SK-N-SH (cell line): Measurements from ENCODE around the gene SIRT5. TPM values are rescaled to one million over a fixed set of nuclear protein-coding genes. Genes with fewer than 3 reads are reported as not detected.

Experiments
- CTCF ChIA-PET: fragments of 300-600, 350-600 bp; formaldehyde crosslinking; extraction: SDS; loops from one replicate; lab custom pipeline; 2021; lab: Yijun Ruan, JAX
- POLR2A ChIA-PET: fragments of 350-600 bp; sonication (Branson Sonifier 250); formaldehyde crosslinking; extraction: SDS; loops from one replicate; lab custom pipeline; 2020; ENCODE audit warnings: antibody characterized with exemption, inconsistent platforms; lab: Yijun Ruan, JAX
- DNase-seq: peaks from one replicate; pipeline ENCODE4 v3.0.0; 2012
- H2AFZ ChIP-seq: fragments of 200-600 bp; sonication (generic); 2 replicates; pipeline ENCODE4 v1.8.1; 2016; ENCODE audit warnings: antibody characterized with exemption, mild to moderate bottlenecking, low read depth
- H3F3A ChIP-seq: fragments of 200-600 bp; sonication (generic); replicated peaks from 2 replicates; pipeline ENCODE3; 2016; ENCODE audit warnings: antibody characterized with exemption, mild to moderate bottlenecking; ENCODE audit not compliant: insufficient read depth
- H3K27ac ChIP-seq, 2 experiments: fragments of 200-500 bp in 1 of 2; fragments of 200-600 bp in 1 of 2; sonication (Bioruptor generic) in 1 of 2; sonication (generic), shearing (Covaris generic) in 1 of 2; 2 replicates each; pipeline versions ENCODE4 v1.5.1 to v1.6.1; 2014 to 2016; ENCODE audit warnings: low read depth in 2 of 2, inconsistent platforms in 1 of 2, low read length in 1 of 2, mild to moderate bottlenecking in 1 of 2, mixed read lengths in 1 of 2
- H3K27me3 ChIP-seq: fragments of 200-600 bp; sonication (generic), shearing (Covaris generic); 2 replicates; pipeline ENCODE4 v1.6.1; 2016; ENCODE audit warnings: mixed run types; ENCODE audit not compliant: insufficient read depth
- H3K36me3 ChIP-seq, 2 experiments: fragments of 200-500 bp in 1 of 2; fragments of 200-600 bp in 1 of 2; sonication (Bioruptor generic) in 1 of 2; sonication (generic) in 1 of 2; replicated peaks in 1 of 2; 2 replicates each; pipeline versions ENCODE3 to v1.5.1; 2014 to 2016; ENCODE audit warnings: low read length in 1 of 2, mild to moderate bottlenecking in 1 of 2; ENCODE audit not compliant: insufficient read depth in 2 of 2, control insufficient read depth in 1 of 2
- H3K4me1 ChIP-seq, 2 experiments: fragments of 200-500 bp in 1 of 2; fragments of 200-600 bp in 1 of 2; sonication (Bioruptor generic) in 1 of 2; sonication (generic), shearing (Covaris generic) in 1 of 2; 2 replicates each; pipeline versions ENCODE4 v1.5.1 to v1.6.1; 2014 to 2016; ENCODE audit warnings: low read depth in 1 of 2, low read length in 1 of 2, mixed run types in 1 of 2; ENCODE audit not compliant: insufficient read depth in 2 of 2, control insufficient read depth in 1 of 2
- H3K4me2 ChIP-seq: fragments of 200-600 bp; sonication (generic), shearing (Covaris generic); 2 replicates; pipeline ENCODE4 v1.6.1; 2017; ENCODE audit warnings: mixed run types
- H3K4me3 ChIP-seq, 2 experiments: fragments of 200-500 bp in 1 of 2; fragments of 200-600 bp in 1 of 2; sonication (Bioruptor generic) in 1 of 2; sonication (generic), shearing (Covaris generic) in 1 of 2; 2 replicates each; pipeline versions ENCODE4 v1.5.1 to v1.8.1; 2014 to 2016; ENCODE audit warnings: low read depth in 2 of 2, inconsistent platforms in 1 of 2, low read length in 1 of 2, mild to moderate bottlenecking in 1 of 2, mixed read lengths in 1 of 2, moderate library complexity in 1 of 2
- H3K79me2 ChIP-seq: fragments of 200-600 bp; sonication (generic); 2 replicates; pipeline ENCODE4 v1.8.1; 2017; ENCODE audit warnings: mild to moderate bottlenecking; ENCODE audit not compliant: insufficient read depth
- H3K9ac ChIP-seq: fragments of 200-600 bp; sonication (generic); 2 replicates; pipeline ENCODE4 v1.6.1; 2017; ENCODE audit warnings: mixed run types
- H3K9me2 ChIP-seq: fragments of 200-600 bp; sonication (generic); 2 replicates; pipeline ENCODE4 v1.6.1; 2017; ENCODE audit warnings: mixed run types
- H3K9me3 ChIP-seq: fragments of 200-600 bp; sonication (generic); 2 replicates; pipeline ENCODE4 v1.6.1; 2017; ENCODE audit warnings: mixed run types, mild to moderate bottlenecking, moderate library complexity
- H4K20me1 ChIP-seq: fragments of 200-600 bp; sonication (generic); 2 replicates; pipeline ENCODE4 v1.6.1; 2017; ENCODE audit warnings: mild to moderate bottlenecking, mixed run types; ENCODE audit not compliant: insufficient read depth
- FOSL2 ChIP-seq: IDR thresholded peaks from 2 replicates; pipeline ENCODE4 v1.4.0; 2012; ENCODE audit warnings: low read depth, mild to moderate bottlenecking, moderate library complexity, borderline replicate concordance
- GABPA ChIP-seq: IDR thresholded peaks from 2 replicates; pipeline ENCODE4 v1.4.0; 2012; ENCODE audit warnings: low read depth, mild to moderate bottlenecking
- JUND ChIP-seq: IDR thresholded peaks from 2 replicates; pipeline ENCODE4 v1.4.0; 2012
- MXI1 ChIP-seq: IDR thresholded peaks from 2 replicates; pipeline ENCODE4 v1.6.1; 2012; ENCODE audit warnings: mild to moderate bottlenecking, low read depth, low read length, improper control_type of control experiment
- NRF1 ChIP-seq: IDR thresholded peaks from 2 replicates; pipeline ENCODE4 v1.6.1; 2012; ENCODE audit warnings: low read depth, mild to moderate bottlenecking, low read length
- RXRA ChIP-seq: IDR thresholded peaks from 2 replicates; pipeline ENCODE4 v1.4.0; 2012; ENCODE audit warnings: low read depth, mild to moderate bottlenecking, borderline replicate concordance
- SIN3A ChIP-seq: IDR thresholded peaks from 2 replicates; pipeline ENCODE4 v1.6.1; 2012; ENCODE audit warnings: low read depth, mild to moderate bottlenecking, low read length, moderate library complexity, borderline replicate concordance
- TCF12 ChIP-seq: IDR thresholded peaks from 2 replicates; pipeline ENCODE4 v1.4.0; 2012
- USF1 ChIP-seq: IDR thresholded peaks from 2 replicates; pipeline ENCODE4 v1.4.0; 2012; ENCODE audit warnings: low read depth, borderline replicate concordance
- USF2 ChIP-seq: fragments of 150-350 bp; IDR thresholded peaks from 2 replicates; pipeline ENCODE4 v1.6.1; 2017; ENCODE audit warnings: antibody characterized with exemption, low read length, low read depth, borderline replicate concordance
- YY1 ChIP-seq: IDR thresholded peaks from 2 replicates; pipeline ENCODE4 v1.4.0; 2012; ENCODE audit warnings: low read depth, mild to moderate bottlenecking
- ZBTB33 ChIP-seq: IDR thresholded peaks from 2 replicates; pipeline ENCODE4 v1.4.0; 2012; ENCODE audit warnings: low read depth, borderline replicate concordance
- WGBS: methylation state at CpG from one replicate; pipeline ENCODE4 v1.1.6; 2017; ENCODE audit warnings: low lambda C conversion rate; 5-methylcytosine and 5-hydroxymethylcytosine counted together
- polyA plus RNA-seq, 3 experiments: library from polyadenylated mRNA; depleted of rRNA; stranded (reverse); fragments of >200 nt; gene quantifications; 2 replicates each; pipeline ENCODE4 v1.2.3, GENCODE V29; 2012

The SIRT5 gene
- polyA plus RNA-seq, 1 of the 3 experiments (the other 2 are of a cell fraction), result 6.7 TPM

GRCh38 chr6:13604546-13605416, 30.4 kb downstream of the SIRT5 start (continued):
- TF ChIP-seq ZBTB33 (no peak), MXI1 (no peak), SIN3A (no peak), NRF1 (no peak), GABPA (no peak), FOSL2 (no peak)

- H3K4me1 ChIP-seq, result peaks cover 0 to 3% of the 10 kb centered on the region in 2 experiments; a peak in 1 of 4 replicates
- POLR2A ChIA-PET, result no interaction called here
- no peak for TF ChIP-seq YY1
- no peak for TF ChIP-seq TCF12
- TF ChIP-seq SIN3A, result no peak
- TF ChIP-seq, all 33 proteins: peak for 0
- Histone ChIP-seq H3K9ac (no peak overlapping the region), H3F3A (no peaks in the 10 kb centered on the region), H4K20me1 (no peaks in the 10 kb centered on the region), H3K79me2 (no peaks in the 10 kb centered on the region), H3K36me3 (peaks cover 10 to 23% of the 10 kb centered on the region in 2 experiments), H3K9me3 (no peaks in the 10 kb centered on the region), H3K27ac (no peak overlapping the region), H3K4me3 (no peak overlapping the region), H3K4me2 (no peak overlapping the region), H2AFZ (no peak overlapping the region), H3K27me3 (no peaks in the 10 kb centered on the region), H3K9me2 (no peaks in the 10 kb centered on the region)
- CTCF ChIA-PET, result interaction anchor here (0.7 to 2.6 kb wide), 3 partner anchors 9 to 268 kb away, joined by 3 to 16 read pairs (median 4); partner anchors contain the start of gene SIRT5
- no peak for DNase-seq
- 95% methylated on average over 4 of the region's 4 CpGs for WGBS
These were observed 31.2 kb downstream of the SIRT5 start for GRCh38 chr6:13605634-13606033.

- ChIA-PET CTCF (interaction anchor here (1.0 kb wide), 1 partner anchor 36 kb away, joined by 3 read pairs; no protein-coding TSS in a partner anchor), POLR2A (no interaction called here)
- Histone ChIP-seq H3K9me3 (no peaks in the 10 kb centered on the region), H3K9ac (no peak overlapping the region), H3F3A (peaks cover 11% of the 10 kb centered on the region), H3K27ac (no peak overlapping the region), H3K4me2 (no peak overlapping the region), H3K27me3 (no peaks in the 10 kb centered on the region), H2AFZ (no peak overlapping the region), H3K36me3 (peaks cover 0 to 5% of the 10 kb centered on the region in 2 experiments), H3K4me1 (peaks cover 5 to 19% of the 10 kb centered on the region in 2 experiments; a peak in 3 of 4 replicates), H3K4me3 (no peak overlapping the region), H3K79me2 (peaks cover 27% of the 10 kb centered on the region), H3K9me2 (no peaks in the 10 kb centered on the region), H4K20me1 (peaks cover 8% of the 10 kb centered on the region)
- no peak for DNase-seq
- WGBS, result 97% methylated on average over 4 of the region's 4 CpGs
- TF ChIP-seq SIN3A, result no peak
- no peak for TF ChIP-seq RXRA
- TF ChIP-seq NRF1, result no peak
- no peak for TF ChIP-seq USF1
- no peak for TF ChIP-seq USF2
- no peak for TF ChIP-seq MXI1
- no peak for TF ChIP-seq ZBTB33
- TF ChIP-seq FOSL2, result no peak
- no peak for TF ChIP-seq JUND
These were observed 37.3 kb downstream of the SIRT5 start for GRCh38 chr6:13611715-13612114.
